GM12878 (cell line): Measurements from ENCODE around the gene KCNA1. TPM values are rescaled to one million over a fixed set of nuclear protein-coding genes. Genes with fewer than 3 reads are reported as not detected.

Experiments used
- BACH1 ChIP-seq: fragments of 450-650 bp; IDR thresholded peaks from 2 replicates; pipeline ENCODE4 v1.6.1; 2017; ENCODE audit warnings: mild to moderate bottlenecking, borderline replicate concordance
- CBX5 ChIP-seq: sonication (generic); IDR thresholded peaks from 2 replicates; pipeline ENCODE4 v1.6.1; 2016; ENCODE audit warnings: low read depth, moderate library complexity, mild to moderate bottlenecking, inconsistent platforms
- CHD2 ChIP-seq: IDR thresholded peaks from 2 replicates; pipeline ENCODE4 v1.6.1; 2011; ENCODE audit warnings: low read depth, low read length, improper control_type of control experiment, borderline replicate concordance
- FOXM1 ChIP-seq: IDR thresholded peaks from 2 replicates; pipeline ENCODE4 v1.6.1; 2012; ENCODE audit warnings: low read depth, mild to moderate bottlenecking, inconsistent platforms, low read length, moderate library complexity
- JUNB ChIP-seq: IDR thresholded peaks from 2 replicates; pipeline ENCODE4 v1.6.1; 2016; ENCODE audit warnings: antibody characterized with exemption, mild to moderate bottlenecking
- KDM1A ChIP-seq: fragments of 200-600 bp; sonication (generic); IDR thresholded peaks from 2 replicates; pipeline ENCODE4 v1.6.1; 2016; ENCODE audit warnings: borderline replicate concordance
- KLF5 ChIP-seq: fragments of 450-650 bp; IDR thresholded peaks from 2 replicates; pipeline ENCODE4 v1.6.1; 2014; ENCODE audit warnings: mild to moderate bottlenecking; ENCODE audit not compliant: partially characterized antibody
- MLLT1 ChIP-seq: fragments of 450-650 bp; IDR thresholded peaks from 2 replicates; pipeline ENCODE4 v1.6.1; 2016; ENCODE audit warnings: mild to moderate bottlenecking
- MTA2 ChIP-seq: fragments of 450-650 bp; IDR thresholded peaks from 2 replicates; pipeline ENCODE4 v1.6.1; 2016; ENCODE audit warnings: low read depth, mild to moderate bottlenecking, moderate library complexity
- MTA3 ChIP-seq: IDR thresholded peaks from 2 replicates; pipeline ENCODE4 v1.6.1; 2012; ENCODE audit warnings: low read length, inconsistent platforms, borderline replicate concordance
- MYC ChIP-seq: IDR thresholded peaks from 2 replicates; pipeline ENCODE4 v1.6.1; 2011; ENCODE audit warnings: mild to moderate bottlenecking, low read length, moderate library complexity, inconsistent platforms; ENCODE audit not compliant: insufficient read depth, insufficient replicate concordance, insufficient read length, severe bottlenecking
- NBN ChIP-seq: fragments of 450-650 bp; IDR thresholded peaks from 2 replicates; pipeline ENCODE4 v1.6.1; 2016
- POLR2A ChIP-seq: IDR thresholded peaks from 2 replicates; pipeline ENCODE4 v1.6.1; 2011; ENCODE audit warnings: low read depth, mild to moderate bottlenecking, low read length
- RELA ChIP-seq: fragments of 450-650 bp; IDR thresholded peaks from 2 replicates; pipeline ENCODE4 v1.8.0; 2014; ENCODE audit warnings: borderline replicate concordance; ENCODE audit not compliant: partially characterized antibody
- SIN3A ChIP-seq: IDR thresholded peaks from 2 replicates; pipeline ENCODE4 v1.6.1; 2012; ENCODE audit warnings: low read depth, low read length, improper control_type of control experiment
- SKIL ChIP-seq: fragments of 450-650 bp; IDR thresholded peaks from 2 replicates; pipeline ENCODE4 v1.6.1; 2017; ENCODE audit warnings: mild to moderate bottlenecking, low read depth, inconsistent platforms; ENCODE audit not compliant: poor library complexity, severe bottlenecking
- SMAD5 ChIP-seq: IDR thresholded peaks from 2 replicates; pipeline ENCODE4 v1.6.1; 2016; ENCODE audit warnings: antibody characterized with exemption, low read depth
- SMARCA5 ChIP-seq: fragments of 450-650 bp; IDR thresholded peaks from 2 replicates; pipeline ENCODE4 v1.6.1; 2017; ENCODE audit warnings: mild to moderate bottlenecking
- SMC3 ChIP-seq: IDR thresholded peaks from 2 replicates; pipeline ENCODE4 v1.6.1; 2011; ENCODE audit warnings: low read length, improper control_type of control experiment, borderline replicate concordance
- TCF12 ChIP-seq: IDR thresholded peaks from 2 replicates; pipeline ENCODE4 v1.6.1; 2011; ENCODE audit warnings: low read depth, mild to moderate bottlenecking, low read length
- WRNIP1 ChIP-seq: IDR thresholded peaks from 2 replicates; pipeline ENCODE4 v1.6.1; 2011; ENCODE audit warnings: low read depth, low read length, improper control_type of control experiment, borderline replicate concordance
- ZBTB4 ChIP-seq: fragments of 450-650 bp; formaldehyde crosslinking; IDR thresholded peaks from 2 replicates; pipeline ENCODE4 v1.4.0; 2022; ENCODE audit warnings: mild to moderate bottlenecking, moderate library complexity
- ZNF207 ChIP-seq: fragments of 450-650 bp; IDR thresholded peaks from 2 replicates; pipeline ENCODE4 v1.6.1; 2014; ENCODE audit warnings: antibody characterized with exemption, mild to moderate bottlenecking, borderline replicate concordance
- ZNF274 ChIP-seq: IDR thresholded peaks from one replicate; pipeline ENCODE4 v1.8.0; 2011; ENCODE audit not compliant: insufficient read length, insufficient read depth
- ZNF384 ChIP-seq: IDR thresholded peaks from 2 replicates; pipeline ENCODE4 v1.6.1; 2012; ENCODE audit warnings: low read depth, mild to moderate bottlenecking, low read length, improper control_type of control experiment, borderline replicate concordance
- ZNF622 ChIP-seq: fragments of 450-650 bp; IDR thresholded peaks from 2 replicates; pipeline ENCODE4 v1.6.1; 2017; ENCODE audit warnings: mild to moderate bottlenecking, inconsistent platforms
- polyA plus RNA-seq, 11 experiments: library from polyadenylated mRNA; depleted of rRNA in 4 of 11; unstranded in 6 of 11; stranded (reverse) in 5 of 11; fragments of >200 nt; fragmentation: Nextera tagmentation in 4 of 11; fragmentation: Illumina TruSeq in 1 of 11; extraction: Ambion mirVana in 4 of 11; extraction: Trizol in 1 of 11; gene quantifications; 1 replicate in 1 of 11; 2 replicates in 10 of 11; pipeline versions ENCODE4 v1.2.1 to v1.2.3, GENCODE V29; 2011 to 2016; ENCODE audit warnings: inconsistent platforms in 2 of 11, missing spikeins in 2 of 11, low read depth in 1 of 11
- total RNA-seq, 4 experiments: library from RNA; depleted of rRNA in 3 of 4; stranded (reverse); fragments of >200 nt in 3 of 4; fragmentation: Illumina TruSeq in 1 of 4; extraction: Trizol in 1 of 4; gene quantifications; 2 replicates each; pipeline versions ENCODE4 v1.2.1 to v1.2.3, GENCODE V29; 2013 to 2021

The KCNA1 gene
- total and polyA plus RNA-seq, 10 of the 15 experiments (the other 5 are each of a cell fraction or from before 2014, with no cell fraction given) = 0.05 to 0.77 (median 0.33) TPM

- no peak for TF ChIP-seq SIN3A
- no peak for TF ChIP-seq ZNF622
- peak; percentile 72 for TF ChIP-seq TCF12
- TF ChIP-seq FOXM1 = peak; percentile 52; the same call in 1 of the 2 replicates
- peak; percentile 62 for TF ChIP-seq SKIL
- TF ChIP-seq BACH1 = no peak
- peak; percentile 92 for TF ChIP-seq MLLT1
- no peak for TF ChIP-seq SMAD5
- TF ChIP-seq ZNF207 = no peak
- TF ChIP-seq ZNF384 = no peak
- no peak for TF ChIP-seq MYC
- TF ChIP-seq RELA = no peak
- peak; percentile 79; the same call in 1 of the 2 replicates for TF ChIP-seq MTA3
- no peak for TF ChIP-seq NBN
- TF ChIP-seq MTA2 = peak; percentile 66; the same call in 1 of the 2 replicates
- TF ChIP-seq CHD2 = no peak
- TF ChIP-seq KLF5 = no peak
- TF ChIP-seq POLR2A = no peak
- peak; percentile 72; the same call in 1 of the 2 replicates for TF ChIP-seq CBX5
- 0 out of 2 replicates have a peak, but pooled peaks have one; percentile 19 for TF ChIP-seq JUNB
- TF ChIP-seq SMARCA5 = no peak
- TF ChIP-seq WRNIP1 = no peak
- TF ChIP-seq SMC3 = no peak
- no peak for TF ChIP-seq KDM1A
- no peak for TF ChIP-seq ZBTB4
- no peak for TF ChIP-seq ZNF274
Observed at GRCh38 chr12:4943067-4943937, 33.6 kb downstream of the KCNA1 start (continued).
